Breast epithelium (tissue), 3 donors: ENCODE measurements around the gene HOXC10.

ENCODE experiments used
- POLR2A ChIP-seq: fragments of 450-650 bp; IDR thresholded peaks from one replicate; pipeline ENCODE4 v1.6.1; 2016; ENCODE audit warnings: antibody characterized with exemption, mild to moderate bottlenecking, moderate library complexity
- POLR2AphosphoS5 ChIP-seq, 3 donors: sonication (generic); formaldehyde crosslinking; IDR thresholded peaks; one replicate each; pipeline ENCODE4 v1.6.1; 2017; ENCODE audit warnings: antibody characterized with exemption in 3 of 3
- TF ChIP-seq, protein P1 (sequence below), 3 donors: fragments of 450-650 bp; IDR thresholded peaks; one replicate each; pipeline ENCODE4 v1.5.1; 2016 to 2017; ENCODE audit warnings: antibody characterized with exemption in 3 of 3, mild to moderate bottlenecking in 3 of 3, moderate library complexity in 3 of 3

DNA sequence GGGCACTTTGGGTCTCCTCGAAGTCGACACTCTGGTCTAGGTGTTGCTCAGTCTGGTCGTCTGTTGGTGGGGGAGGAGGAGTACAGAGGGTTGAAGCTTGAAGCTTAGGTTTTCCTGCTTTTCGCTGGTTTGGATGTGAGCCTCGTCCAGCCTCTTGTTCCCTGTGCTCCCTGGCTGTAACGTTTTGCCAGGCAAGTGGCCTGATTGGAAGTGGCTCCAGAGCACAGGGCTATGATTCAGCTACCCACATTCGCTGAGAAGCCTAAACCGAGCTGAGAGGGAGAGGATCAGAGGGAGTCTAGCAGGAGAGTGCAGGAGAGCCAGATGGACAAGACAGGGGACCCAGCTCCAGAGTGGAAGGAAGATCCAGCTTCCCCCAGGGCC lies 6.1 kb downstream of the HOXC10 start:
- TF ChIP-seq, protein P1, sequence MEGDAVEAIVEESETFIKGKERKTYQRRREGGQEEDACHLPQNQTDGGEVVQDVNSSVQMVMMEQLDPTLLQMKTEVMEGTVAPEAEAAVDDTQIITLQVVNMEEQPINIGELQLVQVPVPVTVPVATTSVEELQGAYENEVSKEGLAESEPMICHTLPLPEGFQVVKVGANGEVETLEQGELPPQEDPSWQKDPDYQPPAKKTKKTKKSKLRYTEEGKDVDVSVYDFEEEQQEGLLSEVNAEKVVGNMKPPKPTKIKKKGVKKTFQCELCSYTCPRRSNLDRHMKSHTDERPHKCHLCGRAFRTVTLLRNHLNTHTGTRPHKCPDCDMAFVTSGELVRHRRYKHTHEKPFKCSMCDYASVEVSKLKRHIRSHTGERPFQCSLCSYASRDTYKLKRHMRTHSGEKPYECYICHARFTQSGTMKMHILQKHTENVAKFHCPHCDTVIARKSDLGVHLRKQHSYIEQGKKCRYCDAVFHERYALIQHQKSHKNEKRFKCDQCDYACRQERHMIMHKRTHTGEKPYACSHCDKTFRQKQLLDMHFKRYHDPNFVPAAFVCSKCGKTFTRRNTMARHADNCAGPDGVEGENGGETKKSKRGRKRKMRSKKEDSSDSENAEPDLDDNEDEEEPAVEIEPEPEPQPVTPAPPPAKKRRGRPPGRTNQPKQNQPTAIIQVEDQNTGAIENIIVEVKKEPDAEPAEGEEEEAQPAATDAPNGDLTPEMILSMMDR (IDR thresholded peaks at IDR 0.05), result no peak
- TF ChIP-seq POLR2A, result no peak
- no peak for TF ChIP-seq POLR2AphosphoS5 (IDR thresholded peaks at IDR 0.05)
